Measurements from ENCODE around the gene CBLL1. TPM values are rescaled to one million over a fixed set of nuclear protein-coding genes. Genes with fewer than 3 reads are reported as not detected.

CBLL1 gene
- total RNA-seq, 4 donors from 2014 or later, result 17.7 to 26.1 (median 24.6) TPM

DNA sequence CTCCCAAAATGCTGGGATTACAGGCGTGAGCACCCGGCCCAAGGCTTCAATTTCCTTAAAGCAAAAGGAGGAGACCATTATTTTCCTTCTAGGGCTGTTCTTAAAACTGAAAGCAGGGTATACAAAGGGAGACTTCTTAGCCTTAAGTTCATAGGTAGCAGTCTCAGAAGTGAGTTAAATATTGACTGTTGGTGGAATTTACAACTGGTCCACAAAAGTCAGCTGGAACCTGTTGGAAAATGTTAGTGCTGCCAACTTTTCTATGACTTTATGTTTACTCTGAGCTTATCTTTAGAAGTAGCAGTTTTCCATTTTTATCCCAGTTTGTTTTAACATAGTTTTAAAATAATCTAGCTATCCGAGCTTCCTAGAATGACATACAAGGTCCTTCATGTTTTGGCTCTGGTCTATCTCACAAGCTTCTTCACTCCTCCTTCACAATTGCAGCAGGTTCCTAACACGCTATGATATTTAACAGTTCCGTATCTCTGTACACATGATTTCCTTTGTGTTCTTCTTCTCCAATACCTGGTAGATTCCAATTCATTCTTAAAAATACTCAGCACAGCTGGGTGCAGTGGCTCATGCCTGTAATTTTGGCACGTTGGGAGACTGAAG lies 55.8 kb downstream of the CBLL1 start:
- peaks cover 0 to 24% (median 0%) of the 10 kb centered on the region in 4 donors for H3K4me1 ChIP-seq
- TF ChIP-seq CTCF (IDR thresholded peaks at IDR 0.05) (no peak), POLR2A (IDR thresholded peaks at IDR 0.05) (no peak)
- H3K4me3 ChIP-seq, result peak overlapping the region in 2 of 4 donors; percentile 38 to 47
- H3K27ac ChIP-seq, result peak overlapping the region in 1 of 4 donors; percentile 18
- H3K36me3 ChIP-seq, result no peaks in the 10 kb centered on the region
- no peaks in the 10 kb centered on the region for H3K27me3 ChIP-seq
- H3K9me3 ChIP-seq, result no peaks in the 10 kb centered on the region
- DNase-seq, result no peak

- no peak for DNase-seq
- Histone ChIP-seq H3K27me3 (no peaks in the 10 kb centered on the region), H3K9me3 (no peaks in the 10 kb centered on the region), H3K27ac (peak within 1 kb of the TSS in 2 of 4 donors; percentile 27 to 48), H3K4me1 (peaks cover 0 to 29% (median 0%) of the 10 kb centered on the region in 4 donors), H3K4me3 (peak within 1 kb of the TSS in 3 of 4 donors; percentile 10 to 47 (median 38)), H3K36me3 (no peaks in the 10 kb centered on the region)
- no peak for TF ChIP-seq CTCF (IDR thresholded peaks at IDR 0.05)
- TF ChIP-seq POLR2A (IDR thresholded peaks at IDR 0.05), result peak; percentile 97 to 98
These were observed 59.2 kb downstream of the CBLL1 start, which contains the start of gene SLC26A3 for GRCh38 chr7:107803009-107803610. SLC26A3 (minus strand) TSS chr7:107803223; CDS start chr7:107794509, 8,714 bp downstream.

- Histone ChIP-seq H3K27me3 (no peaks in the 10 kb centered on the region), H3K36me3 (no peaks in the 10 kb centered on the region), H3K4me1 (peaks cover 0 to 9% (median 0%) of the 10 kb centered on the region in 4 donors), H3K4me3 (no peak overlapping the region), H3K27ac (no peak overlapping the region), H3K9me3 (no peaks in the 10 kb centered on the region)
- TF ChIP-seq POLR2A (IDR thresholded peaks at IDR 0.05), result no peak
- TF ChIP-seq CTCF (IDR thresholded peaks at IDR 0.05), result no peak
- no peak for DNase-seq
These were observed 65.2 kb downstream of the CBLL1 start for GRCh38 chr7:107809179-107809578.

DNA sequence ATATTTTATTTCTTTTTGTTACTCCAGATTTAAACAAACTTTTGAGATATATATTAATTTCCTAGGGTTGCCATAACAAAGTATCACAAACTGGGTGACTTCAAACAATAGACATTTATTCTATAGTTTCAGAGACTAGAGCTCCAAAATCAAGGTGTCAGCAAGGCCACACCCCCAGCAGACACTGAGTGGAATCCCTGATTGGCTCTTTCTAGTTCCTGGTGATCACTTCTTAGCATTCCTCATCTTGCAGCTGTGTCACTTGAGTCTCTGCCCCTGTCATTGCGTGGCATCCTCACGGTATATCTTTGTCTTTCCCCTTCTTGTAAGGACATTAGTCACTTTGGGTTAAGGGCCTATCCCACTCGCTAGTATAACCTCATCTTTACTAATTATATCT lies 66.7 kb downstream of the CBLL1 start:
- H3K36me3 ChIP-seq, result no peaks in the 10 kb centered on the region
- H3K27ac ChIP-seq, result no peak overlapping the region
- no peaks in the 10 kb centered on the region for H3K9me3 ChIP-seq
- no peaks in the 10 kb centered on the region for H3K27me3 ChIP-seq
- DNase-seq, result no peak
- no peak overlapping the region for H3K4me3 ChIP-seq
- no peaks in the 10 kb centered on the region for H3K4me1 ChIP-seq
- TF ChIP-seq POLR2A (IDR thresholded peaks at IDR 0.05) (no peak), CTCF (IDR thresholded peaks at IDR 0.05) (no peak)

Other genes starting within 250 kb of the CBLL1 start
- gene COG5, start 180.2 kb upstream of the CBLL1 start, total RNA-seq, result 100 to 1,000 TPM in 1 of 4 donors, 10 to 100 TPM in 3; 31.1 to 175 (median 68.0) TPM
- 1 to 10 TPM; 4.1 to 9.2 (median 7.7) TPM for gene DUS4L, start 180.2 kb upstream of the CBLL1 start, total RNA-seq
- gene BCAP29, start 163.9 kb upstream of the CBLL1 start, total RNA-seq, result 10 to 100 TPM; 10.9 to 29.4 (median 17.3) TPM
- under 1 TPM in 2 of 4 donors, not detected in 2; 0.18 to 0.27 TPM for gene SLC26A4, start 83.3 kb upstream of the CBLL1 start, total RNA-seq
- 100 to 1,000 TPM in 3 of 4 donors, 1 to 10 TPM in 1; 6.6 to 587 (median 341) TPM for gene SLC26A3, start 59.1 kb downstream of the CBLL1 start, total RNA-seq
- gene DLD, start 147.0 kb downstream of the CBLL1 start, total RNA-seq, result 10 to 100 TPM; 53.9 to 93.3 (median 74.2) TPM

All from Peyer's patch (tissue), 4 donors.